ENCODE measurements around the gene RWDD1.
A peak's percentile ranks its signal among the peaks of the same experiment; 100 is the strongest.
"Not testable (repeated sequence)": the region's sequence is repeated elsewhere in the genome, so short reads cannot be mapped to it uniquely, and the experiment has no call there.

RWDD1 gene

GRCh38 chr6:116560130-116560529 lies 11.2 kb upstream of the RWDD1 start:
- no peak for DNase-seq

DNA sequence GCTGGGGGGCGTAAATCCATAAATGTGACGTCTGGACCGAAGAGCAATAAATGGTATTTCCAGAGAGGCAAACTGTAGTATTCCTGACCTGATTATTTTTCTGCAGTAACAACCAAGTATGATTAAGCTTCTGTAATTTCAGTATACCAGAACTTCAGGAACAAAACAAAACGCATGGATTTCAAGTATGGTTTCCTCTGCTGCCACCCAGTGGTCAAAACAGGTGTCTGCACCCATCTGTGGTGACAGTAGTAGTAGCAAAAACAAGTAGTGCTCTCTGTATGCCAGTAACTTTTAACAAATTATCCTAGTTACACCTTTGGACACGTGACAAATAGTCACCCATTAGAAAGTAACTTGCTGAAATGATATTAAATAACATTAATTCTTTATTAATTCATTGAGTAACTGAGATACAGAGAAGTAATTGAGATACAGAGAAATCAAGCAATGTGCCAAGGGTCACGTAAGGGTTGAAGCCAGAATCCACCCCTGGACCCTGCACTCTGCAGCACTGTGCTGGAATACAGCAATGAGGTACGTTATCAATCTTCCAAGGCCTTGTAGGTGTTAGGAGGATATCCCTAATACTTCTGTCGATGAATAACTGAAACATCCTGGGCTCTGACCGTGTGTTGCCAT lies 9.8 kb upstream of the RWDD1 start:
- peak in 49 of 56 donors; percentile 5 to 93 (median 43) for DNase-seq

DNA sequence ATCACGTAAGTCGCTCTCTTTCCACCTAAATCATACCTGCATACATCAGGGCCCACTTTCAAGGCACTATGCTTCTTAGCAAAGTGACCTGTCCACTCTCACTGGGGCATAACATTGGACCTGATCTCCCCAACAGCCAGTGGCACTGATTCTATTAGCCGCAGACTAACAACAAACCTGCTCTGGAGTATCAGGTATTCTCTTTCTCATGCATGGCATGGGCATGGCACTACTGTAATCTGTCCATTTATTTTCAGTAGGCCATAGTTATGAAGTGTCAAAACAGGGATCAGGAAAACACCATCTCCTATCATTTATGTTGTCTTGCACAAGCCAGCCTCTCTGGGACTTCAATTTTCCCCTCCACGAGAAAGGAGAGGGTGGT lies 9.3 kb upstream of the RWDD1 start:
- DNase-seq, result no peak

DNA sequence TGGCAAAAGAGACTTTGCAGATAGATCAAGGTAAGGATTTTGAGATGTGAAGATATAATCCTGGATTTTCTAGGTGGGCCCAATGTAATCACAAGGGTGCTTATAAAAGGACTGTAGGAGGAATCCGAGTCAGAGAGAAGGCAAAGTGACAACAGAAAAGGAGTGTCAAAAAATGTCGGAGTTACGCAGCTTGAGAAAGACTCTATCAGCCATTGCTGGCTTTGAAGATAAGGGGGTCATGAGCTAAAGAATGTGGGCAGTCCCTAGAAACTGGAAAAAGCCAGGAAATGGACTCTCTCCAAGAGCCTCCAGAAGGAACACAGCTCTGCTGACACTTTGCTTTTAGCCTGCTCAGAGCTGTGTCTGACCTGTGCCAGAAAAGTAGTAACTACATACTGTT lies 8.7 kb upstream of the RWDD1 start:
- DNase-seq, result no peak

GRCh38 chr6:116563830-116564229 lies 7.5 kb upstream of the RWDD1 start:
- peak in 1 of 56 donors; percentile 1 for DNase-seq

- no peak for DNase-seq
These were observed 7.0 kb upstream of the RWDD1 start for GRCh38 chr6:116564311-116564710.

- DNase-seq, result peak in 22 of 56 donors; percentile 4 to 37 (median 17)
These were observed 6.1 kb upstream of the RWDD1 start for GRCh38 chr6:116564921-116565872.

GRCh38 chr6:116568111-116568510 lies 3.2 kb upstream of the RWDD1 start:
- DNase-seq, result no peak

- DNase-seq, result no peak
These were observed 2.2 kb upstream of the RWDD1 start for GRCh38 chr6:116568821-116569755.

DNA sequence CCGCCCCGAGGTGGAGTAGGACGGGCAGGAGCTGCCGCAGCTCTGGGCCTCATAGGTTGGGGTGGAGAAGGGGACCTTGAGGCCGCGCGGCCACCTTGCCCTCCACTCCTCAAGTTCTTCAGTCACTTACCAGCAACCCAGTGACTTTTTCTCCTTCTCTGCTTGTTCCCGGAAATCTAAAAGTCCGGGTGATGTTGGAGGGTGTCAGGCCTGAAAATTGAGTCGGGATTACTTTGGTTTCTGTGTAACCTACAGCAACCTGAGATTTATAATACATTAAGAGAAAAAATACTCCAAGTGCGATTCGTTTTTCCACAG lies 338 bp downstream of the RWDD1 start:
- no peak for DNase-seq

DNA sequence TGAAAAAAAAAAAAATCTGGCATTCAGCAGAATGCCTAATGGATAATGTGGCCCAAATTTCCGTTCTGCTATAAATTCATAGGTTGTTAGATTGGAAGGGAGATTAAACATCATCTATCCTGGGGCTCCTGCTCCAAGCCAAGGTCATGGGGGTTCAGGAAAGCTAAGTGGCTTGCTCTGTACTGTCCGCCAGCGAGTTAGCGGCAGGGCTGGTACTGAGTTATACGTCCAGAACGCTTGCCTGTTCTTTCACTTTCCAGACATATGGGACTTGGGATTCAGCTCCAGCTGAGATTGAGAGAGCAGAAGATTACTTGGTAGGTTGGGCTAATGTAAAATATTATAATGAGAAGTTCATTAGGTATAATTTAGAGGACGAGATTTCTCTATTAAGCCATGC lies 858 bp downstream of the RWDD1 start:
- peak in 1 of 56 donors; percentile 2 for DNase-seq

DNA sequence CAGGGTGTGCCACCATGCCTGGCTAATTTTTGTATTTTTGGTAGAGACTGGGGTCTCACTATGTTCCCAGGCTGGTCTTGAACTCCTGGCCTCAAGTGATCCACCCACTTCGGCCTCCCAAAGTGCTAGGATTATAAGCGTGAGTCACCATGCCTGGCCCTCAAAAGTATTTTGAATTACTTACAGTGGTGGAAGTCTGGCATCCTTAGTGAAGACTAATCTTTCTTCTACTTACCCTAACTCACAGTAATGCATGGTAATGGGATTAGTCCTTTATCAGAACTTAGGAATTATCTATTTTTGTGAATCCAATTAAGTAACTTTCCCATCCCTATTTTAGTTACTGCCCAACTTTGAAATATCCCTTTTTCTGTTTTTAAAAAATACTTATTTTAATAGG lies 3.9 kb downstream of the RWDD1 start:
- no peak for DNase-seq

DNA sequence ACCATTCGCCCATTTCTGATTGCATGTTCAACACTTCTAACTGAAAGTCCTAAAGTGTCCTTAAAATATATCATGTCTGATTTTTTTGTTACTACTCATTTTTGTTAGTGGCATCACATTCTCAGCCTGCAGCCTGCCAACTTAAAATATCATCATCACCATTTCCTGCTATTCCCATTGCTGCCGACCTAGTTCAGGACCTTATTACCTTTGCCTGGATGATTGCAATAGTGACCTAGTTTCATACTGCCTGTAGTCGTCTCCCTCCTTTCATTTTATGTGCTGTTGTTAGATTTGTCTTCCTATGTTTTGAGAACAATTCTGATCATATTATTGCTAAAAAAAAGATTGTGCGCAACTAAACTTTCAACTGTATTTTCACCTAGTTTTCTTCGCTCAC lies 6.2 kb downstream of the RWDD1 start:
- DNase-seq, result no peak

DNA sequence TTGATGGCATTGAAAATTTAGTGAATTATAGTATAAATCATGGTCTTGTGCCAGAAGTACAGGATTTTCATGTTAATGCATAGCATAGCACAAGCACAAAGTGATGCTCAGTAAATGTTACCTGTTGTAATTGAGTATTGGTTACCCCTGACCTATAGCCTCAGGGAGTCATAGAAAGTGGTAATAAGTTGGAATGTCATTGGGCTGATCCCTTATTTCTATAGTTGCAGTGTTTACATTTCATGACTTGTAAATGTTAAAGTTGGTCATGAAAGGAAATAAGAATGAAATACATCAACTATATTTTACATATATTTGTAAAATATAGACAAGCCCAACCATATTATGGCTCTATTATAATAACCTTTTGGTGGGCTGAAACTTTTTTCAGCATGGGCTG lies 7.0 kb downstream of the RWDD1 start:
- no peak for DNase-seq

DNA sequence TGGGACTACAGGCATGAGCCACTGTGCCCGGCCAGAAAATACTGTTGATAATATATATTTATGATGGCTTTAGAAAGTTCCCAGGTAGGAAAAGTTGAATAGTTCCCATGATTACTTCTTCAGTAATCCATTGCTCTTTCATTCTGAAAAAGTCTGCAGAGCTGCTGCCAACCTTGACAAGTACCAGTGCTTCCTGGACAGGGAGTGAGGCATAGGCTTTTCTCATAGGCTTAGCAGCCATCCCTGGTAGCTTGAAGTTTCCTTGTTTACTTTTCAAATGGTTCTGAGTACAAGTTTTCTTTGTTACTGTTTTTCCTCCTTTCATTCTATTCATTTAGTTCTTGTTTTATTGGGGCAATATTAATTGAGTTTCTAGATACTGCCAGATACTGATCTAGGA lies 7.8 kb downstream of the RWDD1 start:
- DNase-seq, result no peak

DNA sequence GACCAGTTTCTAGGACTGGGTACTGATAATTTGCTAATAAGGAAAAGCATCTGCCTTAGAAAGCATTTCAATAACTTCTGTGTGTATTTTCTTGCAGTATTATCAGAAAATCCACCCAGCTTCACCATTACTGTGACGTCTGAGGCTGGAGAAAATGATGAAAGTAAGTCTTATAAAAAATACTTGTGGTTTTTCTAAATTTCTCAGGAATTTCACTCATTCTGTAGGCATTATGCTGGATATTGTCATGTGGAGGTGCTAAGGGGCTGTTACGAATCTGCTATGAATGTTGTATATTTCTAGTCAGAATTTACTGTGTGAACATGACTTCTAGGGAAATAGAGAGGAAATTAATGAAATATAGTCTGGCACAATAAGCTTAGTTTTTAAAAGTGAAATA lies 8.9 kb downstream of the RWDD1 start:
- DNase-seq, result no peak

DNA sequence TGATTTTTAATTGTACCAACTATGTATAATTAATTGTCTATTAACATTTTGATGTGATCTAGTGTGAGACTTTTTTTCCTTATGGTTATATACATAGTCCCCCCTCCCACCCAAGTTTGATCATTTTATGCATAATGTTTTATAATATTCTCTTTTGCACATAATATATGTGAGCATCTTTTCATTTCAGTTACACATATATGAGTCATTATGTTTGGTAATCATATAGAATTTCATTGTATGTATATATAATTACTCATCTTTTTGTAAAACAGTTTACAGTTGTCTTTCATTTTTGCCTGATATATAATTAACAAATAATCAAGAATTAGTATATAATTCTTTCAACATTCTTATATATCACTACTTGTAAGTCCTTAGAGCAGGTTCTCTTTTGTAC lies 15.0 kb downstream of the RWDD1 start:
- DNase-seq, result no peak

- DNase-seq, result no peak
These were observed 15.4 kb downstream of the RWDD1 start for GRCh38 chr6:116586738-116587137.

- DNase-seq, result no peak
These were observed 23.9 kb downstream of the RWDD1 start for GRCh38 chr6:116595247-116595646.

DNA sequence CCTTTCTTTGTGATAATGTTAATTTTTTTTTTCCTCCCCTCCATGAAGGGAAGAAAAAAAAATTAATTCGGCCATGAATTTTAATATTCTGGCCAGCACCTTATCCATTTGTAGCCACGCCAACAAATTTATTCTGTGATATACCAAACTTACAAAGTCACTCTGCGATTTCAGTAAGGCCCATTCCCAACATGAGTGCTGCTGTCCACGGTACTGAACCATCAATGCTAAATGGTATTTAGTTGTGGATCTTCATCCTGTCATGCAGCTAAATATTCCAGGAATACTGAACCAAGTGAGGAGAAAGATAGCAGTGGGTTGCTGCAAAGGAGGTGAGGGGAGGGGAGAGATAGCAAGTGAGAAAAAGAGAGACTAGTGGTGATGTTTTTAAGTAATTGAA lies 25.5 kb downstream of the RWDD1 start:
- DNase-seq, result no peak

DNA sequence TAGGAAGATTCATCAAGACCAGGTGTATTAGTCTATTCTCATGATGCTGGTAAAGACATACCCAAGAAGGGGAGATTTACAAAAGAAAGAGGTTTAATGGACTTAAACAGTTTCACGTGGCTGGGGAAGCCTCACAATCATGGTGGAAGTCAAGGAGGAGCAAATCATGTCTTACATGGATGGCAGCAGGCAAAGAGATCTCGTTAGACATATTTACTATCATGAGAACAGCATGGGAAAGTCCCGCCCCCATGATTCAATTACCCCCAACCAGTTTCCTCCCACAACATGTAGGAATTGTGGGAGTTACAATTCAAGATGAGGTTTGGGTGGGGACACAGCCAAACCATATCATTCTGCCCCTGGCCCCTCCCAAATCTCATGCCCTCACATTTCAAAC lies 32.6 kb downstream of the RWDD1 start:
- not testable (repeated sequence) for DNase-seq

DNA sequence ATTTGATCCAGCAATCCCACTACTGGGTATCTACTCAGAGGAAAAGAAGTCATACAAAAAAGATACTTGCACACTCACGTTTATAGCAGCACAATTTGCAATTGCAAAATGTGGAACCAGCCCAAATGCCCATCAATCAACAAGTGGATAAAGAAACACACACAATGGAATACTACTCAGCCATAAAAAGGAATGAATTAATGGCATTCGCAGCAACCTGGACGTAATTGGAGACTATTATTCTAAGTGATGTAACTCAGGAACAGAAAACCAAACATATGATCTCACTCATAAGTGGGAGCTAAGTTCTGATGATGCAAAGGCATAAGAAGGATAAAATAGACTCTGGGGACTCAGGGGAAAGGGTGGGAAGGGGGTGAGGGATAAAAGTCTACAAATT lies 33.6 kb downstream of the RWDD1 start:
- DNase-seq, result not testable (repeated sequence)

Data from amygdala (tissue), 56 donors.